ENCODE data around the gene TLE5. TPM values are rescaled to one million over a fixed set of nuclear protein-coding genes. Genes with fewer than 3 reads are reported as not detected.

Gene TLE5
- total RNA-seq, 6 experiments from 2014 or later: 119 to 198 (median 152) TPM

- DNase-seq (peak in 1 of 3 donors; percentile 45), ATAC-seq (no peak)
- intact Hi-C loops (cut with DNase I): loop anchor here in 1 of 2 donors (10.0 kb wide), 1 partner anchor 135 kb away; no protein-coding TSS in a partner anchor
- 76% methylated on average over 3 of the region's 29 CpGs for WGBS (ENCODE audit: insufficient coverage, low coverage, low lambda C conversion rate, missing lambda C conversion rate)
- no peak for TF ChIP-seq POLR2A (IDR thresholded peaks at IDR 0.05)
- TF ChIP-seq CTCF (IDR thresholded peaks at IDR 0.05): no peak
- H3K4me1 ChIP-seq: peaks cover 0 to 50% (median 19%) of the 10 kb centered on the region in 4 donors
- no peaks in the 10 kb centered on the region for H3K36me3 ChIP-seq
- H3K27me3 ChIP-seq: no peaks in the 10 kb centered on the region
- no peaks in the 10 kb centered on the region for H3K9me3 ChIP-seq
- H3K4me3 ChIP-seq: peak overlapping the region in 1 of 3 donors; percentile 28
- peak overlapping the region; percentile 42 to 76 (median 70) for H3K27ac ChIP-seq
Measured at GRCh38 chr19:3099347-3100145, 37.3 kb upstream of the TLE5 start.

GRCh38 chr19:3098515-3099346 is 36.4 kb upstream of the TLE5 start:
- Histone ChIP-seq H3K36me3 (no peaks in the 10 kb centered on the region), H3K27ac (peak overlapping the region; percentile 42 to 76 (median 70)), H3K9me3 (no peaks in the 10 kb centered on the region), H3K4me3 (peak overlapping the region in 2 of 3 donors; percentile 9 to 28), H3K4me1 (peaks cover 0 to 50% (median 19%) of the 10 kb centered on the region in 4 donors), H3K27me3 (no peaks in the 10 kb centered on the region)
- intact Hi-C loops (cut with DNase I): no loop called here
- ATAC-seq (peak; percentile 43 to 59 (median 46)), DNase-seq (peak; percentile 68 to 78 (median 74))
- 11% methylated on average over 11 of the region's 40 CpGs for WGBS (ENCODE audit: insufficient coverage, low coverage, low lambda C conversion rate, missing lambda C conversion rate)
- peak; percentile 26 for TF ChIP-seq POLR2A (IDR thresholded peaks at IDR 0.05)
- TF ChIP-seq CTCF (IDR thresholded peaks at IDR 0.05): no peak

GRCh38 chr19:3098141-3098514 is 35.8 kb upstream of the TLE5 start:
- DNase-seq: peak in 2 of 3 donors; percentile 21 to 45

More at GRCh38 chr19:3098141-3098514, 35.8 kb upstream of the TLE5 start:
- no peaks in the 10 kb centered on the region for H3K27me3 ChIP-seq
- WGBS (ENCODE audit: insufficient coverage, low coverage, low lambda C conversion rate, missing lambda C conversion rate): 50% methylated on average over 3 of the region's 18 CpGs
- H3K9me3 ChIP-seq: no peaks in the 10 kb centered on the region
- peaks cover 0 to 50% (median 19%) of the 10 kb centered on the region in 4 donors for H3K4me1 ChIP-seq
- intact Hi-C loops (cut with DNase I): no loop called here
- H3K36me3 ChIP-seq: no peaks in the 10 kb centered on the region
- peak overlapping the region; percentile 42 to 76 (median 70) for H3K27ac ChIP-seq
- peak overlapping the region in 2 of 3 donors; percentile 9 to 28 for H3K4me3 ChIP-seq
- no peak for ATAC-seq
- TF ChIP-seq CTCF (IDR thresholded peaks at IDR 0.05): no peak
- no peak for TF ChIP-seq POLR2A (IDR thresholded peaks at IDR 0.05)
